ENCODE measurements around the gene LILRB3. TPM values are rescaled to one million over a fixed set of nuclear protein-coding genes. Genes with fewer than 3 reads are reported as not detected.
A peak's percentile ranks its signal among the peaks of the same experiment; 100 is the strongest.
"Not testable (repeated sequence)": the region's sequence is repeated elsewhere in the genome, so short reads cannot be mapped to it uniquely, and the experiment has no call there.

LILRB3 gene
- total and polyA plus RNA-seq, 2 of the 4 experiments (the other 2 are of a cell fraction) = not detected

- no peak within 1 kb of the TSS for H3K23ac ChIP-seq (ENCODE audit: low read depth, low read length)
- H3K36me3 ChIP-seq (ENCODE audit: control insufficient read depth, insufficient read depth, low read length) = peaks cover 6% of the 10 kb centered on the region; the same call in 1 of the 2 replicates
- ChIA-PET CTCF (no interaction called here), POLR2A (ENCODE audit: unreplicated experiment) (no interaction called here)
- no peak within 1 kb of the TSS for H3K56ac ChIP-seq (ENCODE audit: extremely low read depth, insufficient read depth, low read length)
- 43% methylated on average over 4 of the region's 13 CpGs; no CpG with 5 or more reads in 1 of the 2 experiments for WGBS, 2 experiments (ENCODE audit: extremely low coverage in 2 of 2, insufficient read length in 1 of 2)
- H2AK9ac ChIP-seq (replicated peaks; ENCODE audit: low read depth, low read length, poor library complexity) = peak within 1 kb of the TSS; percentile 72
- no peak within 1 kb of the TSS for H4K8ac ChIP-seq (ENCODE audit: low read depth in 2 of 2, low read length in 2 of 2)
- no peak within 1 kb of the TSS for H3K4ac ChIP-seq (ENCODE audit: low read depth, low read length)
- no peaks in the 10 kb centered on the region for H3K9me3 ChIP-seq (ENCODE audit: control insufficient read depth, insufficient read depth, low read length)
- DNase-seq (no peak), ATAC-seq (ENCODE audit: low read depth) (peak; percentile 55)
- H2BK120ac ChIP-seq (ENCODE audit: low read depth, low read length) = no peak within 1 kb of the TSS
- no peak within 1 kb of the TSS for H4K5ac ChIP-seq (ENCODE audit: low read depth, low read length)
- 0 out of 2 replicates have a peak within 1 kb of the TSS, but pooled peaks have one; percentile 15 for H2AK5ac ChIP-seq (ENCODE audit: low read depth, low read length)
- no TSS peak for BruUV-seq (replicated peaks)
- no peak within 1 kb of the TSS for H3K4me2 ChIP-seq (ENCODE audit: low read depth, low read length)
- no peaks in the 10 kb centered on the region for H3K9me1 ChIP-seq (ENCODE audit: insufficient read depth, low read length)
- no peak within 1 kb of the TSS for H3K18ac ChIP-seq (ENCODE audit: low read depth, low read length)
- no peak within 1 kb of the TSS for H3K4me3 ChIP-seq (ENCODE audit: insufficient read depth, low read depth, low read length)
- H3K14ac ChIP-seq (replicated peaks; ENCODE audit: low read depth, low read length) = no peak within 1 kb of the TSS
- in situ Hi-C loops (cut with MboI; ENCODE audit: low sequenced_read_pairs) = no loop called here
- H3K27me3 ChIP-seq (ENCODE audit: control insufficient read depth, insufficient read depth, low read length) = no peaks in the 10 kb centered on the region
- H3K4me1 ChIP-seq (ENCODE audit: control insufficient read depth, insufficient read depth, low read length) = no peaks in the 10 kb centered on the region
- TF ChIP-seq POLR2A (IDR thresholded peaks at IDR 0.05; ENCODE audit: low read depth, low read length) (no peak), RFX5 (IDR thresholded peaks at IDR 0.05; ENCODE audit: low read depth, low read length) (no peak), MAZ (IDR thresholded peaks at IDR 0.05; ENCODE audit: borderline replicate concordance, low read depth, low read length) (no peak), BHLHE40 (IDR thresholded peaks at IDR 0.05; ENCODE audit: low read depth, low read length) (no peak), RCOR1 (IDR thresholded peaks at IDR 0.05; ENCODE audit: insufficient replicate concordance, low read length) (no peak)
- H4K20me1 ChIP-seq (ENCODE audit: insufficient read depth, low read length) = no peaks in the 10 kb centered on the region; the same call in 1 of the 2 replicates
- H2BK15ac ChIP-seq (ENCODE audit: low read depth, low read length) = no peak within 1 kb of the TSS
- no peak within 1 kb of the TSS for H4K91ac ChIP-seq (ENCODE audit: insufficient read depth, low read depth, low read length)
- H3K79me1 ChIP-seq (ENCODE audit: low read depth in 1 of 2, low read length in 2 of 2) = no peaks in the 10 kb centered on the region; a peak in 1 of 4 replicates
- H3K9ac ChIP-seq (ENCODE audit: low read depth, low read length) = no peak within 1 kb of the TSS
- dilution Hi-C loops (cut with HindIII; ENCODE audit: low sequenced_read_pairs, unreplicated experiment) = no loop called here
- no peak within 1 kb of the TSS for H3K27ac ChIP-seq (ENCODE audit: insufficient read depth, low read length)
- H2AFZ ChIP-seq (replicated peaks; ENCODE audit: low read length, poor library complexity) = peak within 1 kb of the TSS; percentile 75
- no peak within 1 kb of the TSS for H2BK20ac ChIP-seq (ENCODE audit: low read depth, low read length)
- intact Hi-C loops (cut with micrococcal nuclease) = no loop called here
- no peak within 1 kb of the TSS for H2BK5ac ChIP-seq (ENCODE audit: low read depth, low read length, poor library complexity, severe bottlenecking)
Observed at GRCh38 chr19:54172471-54173358, 50.1 kb downstream of the LILRB3 start, which contains the start of gene TMC4. TMC4 (minus strand) TSS chr19:54173160; CDS start chr19:54173117, 43 bp downstream.

GRCh38 chr19:54171736-54172431 is 50.9 kb downstream of the LILRB3 start:
- H3K4me3 ChIP-seq (ENCODE audit: insufficient read depth, low read depth, low read length); ATAC-seq (ENCODE audit: low read depth); H3K4ac ChIP-seq (ENCODE audit: low read depth, low read length); H3K79me1 ChIP-seq (ENCODE audit: low read depth in 1 of 2, low read length in 2 of 2); H4K20me1 ChIP-seq (ENCODE audit: insufficient read depth, low read length); H2BK20ac ChIP-seq (ENCODE audit: low read depth, low read length); H4K5ac ChIP-seq (ENCODE audit: low read depth, low read length); in situ Hi-C loops (cut with MboI; ENCODE audit: low sequenced_read_pairs); H2BK15ac ChIP-seq (ENCODE audit: low read depth, low read length); DNase-seq; H2AK5ac ChIP-seq (ENCODE audit: low read depth, low read length); H3K9me1 ChIP-seq (ENCODE audit: insufficient read depth, low read length); H3K36me3 ChIP-seq (ENCODE audit: control insufficient read depth, insufficient read depth, low read length); H3K9me3 ChIP-seq (ENCODE audit: control insufficient read depth, insufficient read depth, low read length); H3K27me3 ChIP-seq (ENCODE audit: control insufficient read depth, insufficient read depth, low read length); H2BK5ac ChIP-seq (ENCODE audit: low read depth, low read length, poor library complexity, severe bottlenecking); BruUV-seq (replicated peaks); H3K56ac ChIP-seq (ENCODE audit: extremely low read depth, insufficient read depth, low read length); H3K18ac ChIP-seq (ENCODE audit: low read depth, low read length); dilution Hi-C loops (cut with HindIII; ENCODE audit: low sequenced_read_pairs, unreplicated experiment); H3K4me1 ChIP-seq (ENCODE audit: control insufficient read depth, insufficient read depth, low read length); intact Hi-C loops (cut with micrococcal nuclease); H4K8ac ChIP-seq (ENCODE audit: low read depth in 2 of 2, low read length in 2 of 2); H3K27ac ChIP-seq (ENCODE audit: insufficient read depth, low read length); POLR2A ChIA-PET (ENCODE audit: unreplicated experiment); H2BK120ac ChIP-seq (ENCODE audit: low read depth, low read length); H3K14ac ChIP-seq (replicated peaks; ENCODE audit: low read depth, low read length); H4K91ac ChIP-seq (ENCODE audit: insufficient read depth, low read depth, low read length); H2AFZ ChIP-seq (replicated peaks; ENCODE audit: low read length, poor library complexity); H3K9ac ChIP-seq (ENCODE audit: low read depth, low read length); H3K4me2 ChIP-seq (ENCODE audit: low read depth, low read length); H3K23ac ChIP-seq (ENCODE audit: low read depth, low read length): not testable (repeated sequence)
- H2AK9ac ChIP-seq (replicated peaks; ENCODE audit: low read depth, low read length, poor library complexity) = peak overlapping the region; percentile 15
- CTCF ChIA-PET = interaction anchor here (0.8 kb wide), 1 partner anchor 8 kb away, joined by 3 read pairs; no protein-coding TSS in a partner anchor
- WGBS, 2 experiments (ENCODE audit: extremely low coverage in 2 of 2, insufficient read length in 1 of 2) = 67% methylated on average over 2 of the region's 23 CpGs; no CpG with 5 or more reads in 1 of the 2 experiments
